ENCODE measurements around the gene ADIPOR1. TPM values are rescaled to one million over a fixed set of nuclear protein-coding genes. Genes with fewer than 3 reads are reported as not detected.
"Not testable (repeated sequence)": the region's sequence is repeated elsewhere in the genome, so short reads cannot be mapped to it uniquely, and the experiment has no call there.

Gene ADIPOR1
- polyA plus RNA-seq, 6 donors from 2014 or later = 81.7 to 162 (median 108) TPM

GRCh38 chr1:202945483-202945882 is 12.6 kb downstream of the ADIPOR1 start:
- Mint-ChIP-seq H3K36me3 (peaks cover 14 to 40% of the 10 kb centered on the region in 2 donors), H3K27ac (no peak overlapping the region)
- ATAC-seq (ENCODE audit: low read depth in 2 of 2) = no peak

GRCh38 chr1:202944438-202944921 is 13.6 kb downstream of the ADIPOR1 start:
- Mint-ChIP-seq H3K36me3 (peaks cover 14 to 40% of the 10 kb centered on the region in 2 donors), H3K27ac (no peak overlapping the region), H3K9me3 (no peaks in the 10 kb centered on the region), H3K27me3 (no peaks in the 10 kb centered on the region), H3K4me3 (no peak overlapping the region), H3K4me1 (no peaks in the 10 kb centered on the region)
- ATAC-seq (ENCODE audit: low read depth in 2 of 2) = no peak
- no peak for DNase-seq

More at GRCh38 chr1:202945483-202945882, 12.6 kb downstream of the ADIPOR1 start:
- Mint-ChIP-seq H3K9me3 (no peaks in the 10 kb centered on the region), H3K4me1 (no peaks in the 10 kb centered on the region), H3K4me3 (no peak overlapping the region), H3K27me3 (no peaks in the 10 kb centered on the region)
- DNase-seq = no peak

GRCh38 chr1:202942426-202942825 is 15.7 kb downstream of the ADIPOR1 start:
- no peaks in the 10 kb centered on the region for H3K4me1 Mint-ChIP-seq
- H3K36me3 Mint-ChIP-seq = peaks cover 9 to 28% of the 10 kb centered on the region in 2 donors
- no peaks in the 10 kb centered on the region for H3K9me3 Mint-ChIP-seq
- ATAC-seq (ENCODE audit: low read depth in 2 of 2) (no peak), DNase-seq (no peak)
- no peaks in the 10 kb centered on the region for H3K27me3 Mint-ChIP-seq
- no peak overlapping the region for H3K4me3 Mint-ChIP-seq
- peak overlapping the region in 1 of 6 donors; percentile 53 for H3K27ac Mint-ChIP-seq

- Mint-ChIP-seq H3K4me3 (no peak overlapping the region), H3K27me3 (no peaks in the 10 kb centered on the region), H3K36me3 (peaks cover 7 to 28% of the 10 kb centered on the region in 2 donors), H3K27ac (peak overlapping the region in 1 of 6 donors; percentile 19), H3K9me3 (no peaks in the 10 kb centered on the region), H3K4me1 (no peaks in the 10 kb centered on the region)
- ATAC-seq (ENCODE audit: low read depth in 2 of 2) = no peak
- DNase-seq = no peak
Observed at GRCh38 chr1:202941372-202941771, 16.7 kb downstream of the ADIPOR1 start.

- no peak overlapping the region for H3K27ac Mint-ChIP-seq
- no peak overlapping the region for H3K4me3 Mint-ChIP-seq
- ATAC-seq (ENCODE audit: low read depth in 2 of 2) = no peak
- peaks cover 4 to 28% of the 10 kb centered on the region in 2 donors for H3K36me3 Mint-ChIP-seq
- H3K4me1 Mint-ChIP-seq = no peaks in the 10 kb centered on the region
- no peaks in the 10 kb centered on the region for H3K27me3 Mint-ChIP-seq
- H3K9me3 Mint-ChIP-seq = no peaks in the 10 kb centered on the region
- DNase-seq = no peak
Observed at GRCh38 chr1:202940561-202940960, 17.6 kb downstream of the ADIPOR1 start.

- no peak overlapping the region for H3K27ac Mint-ChIP-seq
- H3K4me3 Mint-ChIP-seq = no peak overlapping the region
- peaks cover 4 to 19% of the 10 kb centered on the region in 2 donors for H3K36me3 Mint-ChIP-seq
- peaks cover 0 to 13% (median 0%) of the 10 kb centered on the region in 3 donors for H3K27me3 Mint-ChIP-seq
- H3K4me1 Mint-ChIP-seq = peaks cover 0 to 9% (median 3%) of the 10 kb centered on the region in 3 donors
- H3K9me3 Mint-ChIP-seq = no peaks in the 10 kb centered on the region
- DNase-seq (no peak), ATAC-seq (ENCODE audit: low read depth in 2 of 2) (no peak)
Observed at GRCh38 chr1:202938287-202938925, 19.7 kb downstream of the ADIPOR1 start.

GRCh38 chr1:202936409-202936808 is 21.7 kb downstream of the ADIPOR1 start:
- DNase-seq; H3K9me3 Mint-ChIP-seq; H3K27ac Mint-ChIP-seq; H3K36me3 Mint-ChIP-seq; ATAC-seq (ENCODE audit: low read depth in 2 of 2); H3K4me1 Mint-ChIP-seq; H3K4me3 Mint-ChIP-seq: not testable (repeated sequence)
- H3K27me3 Mint-ChIP-seq = peaks cover 0 to 18% (median 0%) of the 10 kb centered on the region in 3 donors

GRCh38 chr1:202935844-202936243 is 22.3 kb downstream of the ADIPOR1 start:
- Mint-ChIP-seq H3K9me3 (peaks cover 0 to 5% (median 2%) of the 10 kb centered on the region in 7 donors), H3K4me3 (no peak overlapping the region), H3K4me1 (peaks cover 0 to 9% (median 3%) of the 10 kb centered on the region in 3 donors), H3K27ac (no peak overlapping the region), H3K36me3 (peaks cover 0 to 5% of the 10 kb centered on the region in 2 donors), H3K27me3 (peaks cover 0 to 18% (median 0%) of the 10 kb centered on the region in 3 donors)
- DNase-seq (no peak), ATAC-seq (ENCODE audit: low read depth in 2 of 2) (no peak)

- H3K9me3 Mint-ChIP-seq = peaks cover 0 to 5% (median 2%) of the 10 kb centered on the region in 7 donors
- DNase-seq = no peak
- peaks cover 0 to 9% (median 3%) of the 10 kb centered on the region in 3 donors for H3K4me1 Mint-ChIP-seq
- no peak overlapping the region for H3K4me3 Mint-ChIP-seq
- ATAC-seq (ENCODE audit: low read depth in 2 of 2) = no peak
- peaks cover 0 to 5% of the 10 kb centered on the region in 2 donors for H3K36me3 Mint-ChIP-seq
- peaks cover 0 to 18% (median 0%) of the 10 kb centered on the region in 3 donors for H3K27me3 Mint-ChIP-seq
- no peak overlapping the region for H3K27ac Mint-ChIP-seq
Observed at GRCh38 chr1:202934755-202935154, 23.4 kb downstream of the ADIPOR1 start.

GRCh38 chr1:202932476-202932875 is 25.6 kb downstream of the ADIPOR1 start:
- DNase-seq (no peak), ATAC-seq (ENCODE audit: low read depth in 2 of 2) (no peak)
- Mint-ChIP-seq H3K4me3 (peak overlapping the region in 1 of 8 donors; percentile 16), H3K27me3 (peaks cover 0 to 18% (median 0%) of the 10 kb centered on the region in 3 donors), H3K9me3 (peaks cover 0 to 5% (median 2%) of the 10 kb centered on the region in 7 donors), H3K36me3 (peaks cover 0 to 5% of the 10 kb centered on the region in 2 donors), H3K27ac (peak overlapping the region in 1 of 6 donors; percentile 10), H3K4me1 (peaks cover 0 to 9% (median 3%) of the 10 kb centered on the region in 3 donors)

GRCh38 chr1:202926581-202927491 is 31.3 kb downstream of the ADIPOR1 start, which contains the start of gene KLHL12:
KLHL12 (minus strand) TSS chr1:202927234; CDS start chr1:202925162, 2,072 bp downstream.
- ATAC-seq (ENCODE audit: low read depth in 2 of 2) (peak; percentile 92), DNase-seq (peak; percentile 94)
- Mint-ChIP-seq H3K27me3 (no peaks in the 10 kb centered on the region), H3K4me1 (peaks cover 12 to 30% (median 20%) of the 10 kb centered on the region in 3 donors), H3K36me3 (no peaks in the 10 kb centered on the region), H3K9me3 (no peaks in the 10 kb centered on the region), H3K27ac (peak within 1 kb of the TSS; percentile 94 to 98 (median 97)), H3K4me3 (peak within 1 kb of the TSS; percentile 92 to 98 (median 97))

- H3K9me3 Mint-ChIP-seq = no peaks in the 10 kb centered on the region
- DNase-seq = no peak
- peak overlapping the region in 1 of 6 donors; percentile 64 for H3K27ac Mint-ChIP-seq
- ATAC-seq (ENCODE audit: low read depth in 2 of 2) = no peak
- no peak overlapping the region for H3K4me3 Mint-ChIP-seq
- H3K4me1 Mint-ChIP-seq = peaks cover 12 to 30% (median 20%) of the 10 kb centered on the region in 3 donors
- H3K36me3 Mint-ChIP-seq = no peaks in the 10 kb centered on the region
- H3K27me3 Mint-ChIP-seq = no peaks in the 10 kb centered on the region
Observed at GRCh38 chr1:202923533-202923932, 34.6 kb downstream of the ADIPOR1 start.

GRCh38 chr1:202919615-202920014 is 38.5 kb downstream of the ADIPOR1 start:
- Mint-ChIP-seq H3K4me1 (peaks cover 0 to 14% (median 9%) of the 10 kb centered on the region in 3 donors), H3K27me3 (no peaks in the 10 kb centered on the region), H3K9me3 (no peaks in the 10 kb centered on the region), H3K27ac (peak overlapping the region in 1 of 6 donors; percentile 49), H3K4me3 (no peak overlapping the region), H3K36me3 (peaks cover 8 to 10% of the 10 kb centered on the region in 2 donors)
- DNase-seq (no peak), ATAC-seq (ENCODE audit: low read depth in 2 of 2) (no peak)
